ENCODE measurements around the gene TM9SF1. TPM values are rescaled to one million over a fixed set of nuclear protein-coding genes. Genes with fewer than 3 reads are reported as not detected.

Gene TM9SF1
- total RNA-seq, 1 donor from 2014 or later, result 48.9 TPM

DNA sequence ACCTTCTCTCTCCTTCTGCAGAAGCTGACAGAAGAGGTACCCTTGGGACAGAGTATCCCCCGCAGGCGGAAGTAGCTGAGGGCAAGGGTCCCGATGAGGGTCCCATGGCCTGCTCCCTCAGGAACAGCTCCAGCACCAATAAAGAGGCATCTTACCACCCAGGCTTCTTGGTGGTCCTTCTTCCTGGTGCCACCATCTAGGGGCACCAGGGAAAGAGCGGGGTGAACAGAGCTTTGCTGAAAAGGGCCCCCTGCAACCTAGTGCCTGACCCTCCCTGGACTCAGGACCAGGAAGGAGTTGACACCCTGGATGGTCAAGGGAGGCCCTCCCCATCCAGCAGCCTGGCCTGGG lies 34.8 kb downstream of the TM9SF1 start:
- ATAC-seq (no peak), DNase-seq (no peak)
- peaks cover 31% of the 10 kb centered on the region for H3K4me1 ChIP-seq
- no peaks in the 10 kb centered on the region for H3K27me3 ChIP-seq (ENCODE audit: low read depth)
- no peaks in the 10 kb centered on the region for H3K9me3 ChIP-seq
- intact Hi-C loops (cut with DNase I), result no loop called here
- TF ChIP-seq, protein P1, sequence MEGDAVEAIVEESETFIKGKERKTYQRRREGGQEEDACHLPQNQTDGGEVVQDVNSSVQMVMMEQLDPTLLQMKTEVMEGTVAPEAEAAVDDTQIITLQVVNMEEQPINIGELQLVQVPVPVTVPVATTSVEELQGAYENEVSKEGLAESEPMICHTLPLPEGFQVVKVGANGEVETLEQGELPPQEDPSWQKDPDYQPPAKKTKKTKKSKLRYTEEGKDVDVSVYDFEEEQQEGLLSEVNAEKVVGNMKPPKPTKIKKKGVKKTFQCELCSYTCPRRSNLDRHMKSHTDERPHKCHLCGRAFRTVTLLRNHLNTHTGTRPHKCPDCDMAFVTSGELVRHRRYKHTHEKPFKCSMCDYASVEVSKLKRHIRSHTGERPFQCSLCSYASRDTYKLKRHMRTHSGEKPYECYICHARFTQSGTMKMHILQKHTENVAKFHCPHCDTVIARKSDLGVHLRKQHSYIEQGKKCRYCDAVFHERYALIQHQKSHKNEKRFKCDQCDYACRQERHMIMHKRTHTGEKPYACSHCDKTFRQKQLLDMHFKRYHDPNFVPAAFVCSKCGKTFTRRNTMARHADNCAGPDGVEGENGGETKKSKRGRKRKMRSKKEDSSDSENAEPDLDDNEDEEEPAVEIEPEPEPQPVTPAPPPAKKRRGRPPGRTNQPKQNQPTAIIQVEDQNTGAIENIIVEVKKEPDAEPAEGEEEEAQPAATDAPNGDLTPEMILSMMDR (IDR thresholded peaks at IDR 0.05), result no peak
- peak overlapping the region; percentile 97 for H3K27ac ChIP-seq
- no peak overlapping the region for H3K4me3 ChIP-seq
- peaks cover 81% of the 10 kb centered on the region for H3K36me3 ChIP-seq

DNA sequence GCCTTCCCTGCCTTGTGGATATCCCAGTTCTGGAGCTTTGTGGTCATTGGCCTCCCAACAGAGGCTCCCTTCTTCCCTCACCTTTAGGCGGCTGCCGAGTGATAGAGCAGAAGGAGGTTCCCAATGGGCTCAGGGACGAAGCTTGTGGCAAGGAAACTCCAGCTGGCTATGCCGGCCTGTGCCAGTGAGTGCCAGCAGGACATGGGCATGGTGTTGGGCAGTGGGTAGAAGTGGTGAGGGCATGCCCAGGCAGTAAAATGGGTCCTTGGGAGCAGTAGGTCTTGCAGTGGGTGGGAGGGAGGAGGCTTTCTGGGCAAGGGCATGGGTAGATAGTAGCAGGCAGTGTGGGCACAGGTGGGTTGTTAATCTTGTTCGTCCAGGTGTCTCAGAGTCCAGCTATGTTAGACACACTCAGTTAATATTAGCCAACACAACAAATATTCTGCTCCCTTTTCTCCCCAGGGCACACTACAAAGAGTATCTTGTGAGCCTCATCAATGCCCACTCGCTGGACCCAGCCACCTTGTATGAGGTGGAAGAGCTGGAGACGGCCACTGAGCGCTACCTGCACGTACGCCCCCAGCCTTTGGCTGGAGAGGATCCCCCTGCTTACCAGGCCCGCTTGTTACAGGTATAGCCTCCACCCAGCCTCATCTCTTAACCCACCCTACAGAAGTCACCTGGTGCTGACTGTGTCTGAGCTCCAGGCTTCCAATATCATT lies 35.3 kb downstream of the TM9SF1 start:
- TF ChIP-seq, protein P1 (IDR thresholded peaks at IDR 0.05), result no peak
- peak overlapping the region; percentile 97 for H3K27ac ChIP-seq
- H3K9me3 ChIP-seq, result no peaks in the 10 kb centered on the region
- H3K4me3 ChIP-seq, result no peak overlapping the region
- no peaks in the 10 kb centered on the region for H3K27me3 ChIP-seq (ENCODE audit: low read depth)
- DNase-seq (peak; percentile 46), ATAC-seq (no peak)
- H3K4me1 ChIP-seq, result peaks cover 31% of the 10 kb centered on the region
- peaks cover 81% of the 10 kb centered on the region for H3K36me3 ChIP-seq
- intact Hi-C loops (cut with DNase I), result no loop called here

DNA sequence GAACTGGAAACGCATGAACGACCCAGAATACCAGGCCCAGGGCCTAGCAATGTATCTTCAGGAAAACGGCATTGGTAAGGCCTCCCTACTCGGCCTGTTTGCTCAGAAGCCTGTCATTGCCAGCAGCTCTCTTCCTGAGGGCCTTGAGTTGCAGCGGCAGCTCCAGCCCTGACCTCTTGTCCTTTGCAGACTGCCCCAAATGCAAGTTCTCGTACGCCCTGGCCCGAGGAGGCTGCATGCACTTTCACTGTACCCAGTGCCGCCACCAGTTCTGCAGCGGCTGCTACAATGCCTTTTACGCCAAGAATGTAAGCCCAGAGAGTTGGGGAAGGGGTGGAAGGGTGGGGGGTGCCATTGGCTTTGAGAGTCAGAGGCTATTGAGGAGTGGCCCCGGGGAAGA lies 37.9 kb downstream of the TM9SF1 start:
- ATAC-seq (no peak), DNase-seq (no peak)
- Histone ChIP-seq H3K27ac (no peak overlapping the region), H3K4me1 (peaks cover 14% of the 10 kb centered on the region), H3K36me3 (peaks cover 82% of the 10 kb centered on the region), H3K4me3 (no peak overlapping the region), H3K27me3 (ENCODE audit: low read depth) (no peaks in the 10 kb centered on the region), H3K9me3 (no peaks in the 10 kb centered on the region)
- intact Hi-C loops (cut with DNase I), result no loop called here
- TF ChIP-seq, protein P1 (IDR thresholded peaks at IDR 0.05), result no peak

DNA sequence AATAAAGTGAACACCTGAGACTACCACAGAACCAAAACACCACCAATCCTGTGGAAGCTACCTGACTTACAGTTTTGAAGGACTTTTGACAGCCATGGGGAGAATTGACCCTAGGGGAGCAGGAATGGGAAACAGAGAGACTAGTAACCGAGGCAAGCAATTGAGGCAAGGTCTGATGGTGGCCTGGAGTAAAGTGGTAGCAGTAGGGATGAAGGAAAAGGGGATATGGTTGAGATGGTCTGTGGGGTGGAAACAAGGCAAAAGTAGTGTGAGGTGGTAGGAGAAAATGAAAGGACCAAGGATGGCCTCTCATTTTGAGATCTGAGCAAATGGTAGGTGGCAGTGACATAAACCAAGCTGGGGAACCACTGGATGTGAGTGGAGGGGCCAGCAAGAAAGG lies 38.4 kb downstream of the TM9SF1 start:
- no peak overlapping the region for H3K4me3 ChIP-seq
- H3K4me1 ChIP-seq, result peaks cover 9% of the 10 kb centered on the region
- ATAC-seq (no peak), DNase-seq (no peak)
- TF ChIP-seq, protein P1 (IDR thresholded peaks at IDR 0.05), result no peak
- H3K9me3 ChIP-seq, result no peaks in the 10 kb centered on the region
- H3K27me3 ChIP-seq (ENCODE audit: low read depth), result no peaks in the 10 kb centered on the region
- H3K27ac ChIP-seq, result no peak overlapping the region
- intact Hi-C loops (cut with DNase I), result no loop called here
- H3K36me3 ChIP-seq, result peaks cover 87% of the 10 kb centered on the region

DNA sequence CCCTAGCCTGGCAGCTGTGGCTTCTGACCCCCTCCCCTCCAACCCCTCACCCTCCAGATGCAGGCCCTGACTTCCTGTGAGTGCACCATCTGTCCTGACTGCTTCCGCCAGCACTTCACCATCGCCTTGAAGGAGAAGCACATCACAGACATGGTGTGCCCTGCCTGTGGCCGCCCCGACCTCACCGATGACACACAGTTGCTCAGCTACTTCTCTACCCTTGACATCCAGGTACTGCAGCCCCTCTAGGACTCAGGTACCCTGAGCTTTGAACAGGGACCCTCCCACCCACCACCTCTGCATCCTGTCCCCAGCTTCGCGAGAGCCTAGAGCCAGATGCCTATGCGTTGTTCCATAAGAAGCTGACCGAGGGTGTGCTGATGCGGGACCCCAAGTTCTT lies 40.1 kb downstream of the TM9SF1 start:
- H3K36me3 ChIP-seq, result peaks cover 96% of the 10 kb centered on the region
- H3K27me3 ChIP-seq (ENCODE audit: low read depth), result no peaks in the 10 kb centered on the region
- DNase-seq (no peak), ATAC-seq (no peak)
- intact Hi-C loops (cut with DNase I), result no loop called here
- no peaks in the 10 kb centered on the region for H3K9me3 ChIP-seq
- no peak overlapping the region for H3K27ac ChIP-seq
- H3K4me1 ChIP-seq, result no peaks in the 10 kb centered on the region
- TF ChIP-seq, protein P1 (IDR thresholded peaks at IDR 0.05), result no peak
- no peak overlapping the region for H3K4me3 ChIP-seq
